ENCODE results near the gene FARS2.
"Not testable (repeated sequence)": the region's sequence is repeated elsewhere in the genome, so short reads cannot be mapped to it uniquely, and the experiment has no call there.

FARS2 gene

GRCh38 chr6:5764401-5764955, 503.2 kb downstream of the FARS2 start:
- DNase-seq (ENCODE audit: low spot score), result no peak

GRCh38 chr6:5765141-5765760, 503.9 kb downstream of the FARS2 start:
- no peak for DNase-seq (ENCODE audit: low spot score)

GRCh38 chr6:5766260-5766659, 504.9 kb downstream of the FARS2 start:
- DNase-seq (ENCODE audit: low spot score), result no peak

GRCh38 chr6:5767471-5767870, 506.2 kb downstream of the FARS2 start:
- no peak for DNase-seq (ENCODE audit: low spot score)

- DNase-seq (ENCODE audit: low spot score), result no peak
These were observed 509.9 kb downstream of the FARS2 start for GRCh38 chr6:5771211-5771610.

- no peak for DNase-seq (ENCODE audit: low spot score)
These were observed 510.6 kb downstream of the FARS2 start for GRCh38 chr6:5771759-5772390.

GRCh38 chr6:5772408-5773120, 511.3 kb downstream of the FARS2 start:
- no peak for DNase-seq (ENCODE audit: low spot score)

GRCh38 chr6:5776104-5776503, 514.8 kb downstream of the FARS2 start:
- no peak for DNase-seq (ENCODE audit: low spot score)

- DNase-seq (ENCODE audit: low spot score), result no peak
These were observed 515.5 kb downstream of the FARS2 start for GRCh38 chr6:5776706-5777390.

GRCh38 chr6:5778317-5778857, 517.1 kb downstream of the FARS2 start:
- no peak for DNase-seq (ENCODE audit: low spot score)

- DNase-seq (ENCODE audit: low spot score), result no peak
These were observed 517.6 kb downstream of the FARS2 start for GRCh38 chr6:5778906-5779305.

- no peak for DNase-seq (ENCODE audit: low spot score)
These were observed 519.7 kb downstream of the FARS2 start for GRCh38 chr6:5781019-5781418.

- no peak for DNase-seq (ENCODE audit: low spot score)
These were observed 520.7 kb downstream of the FARS2 start for GRCh38 chr6:5781966-5782556.

- DNase-seq (ENCODE audit: low spot score), result no peak
These were observed 521.7 kb downstream of the FARS2 start for GRCh38 chr6:5782783-5783547.

GRCh38 chr6:5783584-5784089, 522.3 kb downstream of the FARS2 start:
- DNase-seq (ENCODE audit: low spot score), result no peak

- no peak for DNase-seq (ENCODE audit: low spot score)
These were observed 523.9 kb downstream of the FARS2 start for GRCh38 chr6:5785249-5785648.

GRCh38 chr6:5786321-5786968, 525.1 kb downstream of the FARS2 start:
- no peak for DNase-seq (ENCODE audit: low spot score)

- no peak for DNase-seq (ENCODE audit: low spot score)
These were observed 525.8 kb downstream of the FARS2 start for GRCh38 chr6:5786969-5787720.

GRCh38 chr6:5789426-5789825, 528.1 kb downstream of the FARS2 start:
- DNase-seq (ENCODE audit: low spot score), result not testable (repeated sequence)

GRCh38 chr6:5796555-5796954, 535.2 kb downstream of the FARS2 start:
- not testable (repeated sequence) for DNase-seq (ENCODE audit: low spot score)
